HG02970 (cell line): ENCODE data around the gene AP5B1.

Experiments
- ATAC-seq: cut with Tn5 transposase; IDR thresholded peaks from one replicate; pipeline ENCODE4 v1.9.1; 2021; ENCODE audit warnings: mild to moderate bottlenecking, moderate library complexity, moderate number of reproducible peaks; ENCODE audit not compliant: unreplicated experiment, low FRiP score

The AP5B1 gene

GRCh38 chr11:65780770-65781151 is at the start of gene AP5B1:
Gene AP5B1 (minus strand): TSS chr11:65780976. CDS start chr11:65780591, 385 bp downstream.
- peak; percentile 56 for ATAC-seq

DNA sequence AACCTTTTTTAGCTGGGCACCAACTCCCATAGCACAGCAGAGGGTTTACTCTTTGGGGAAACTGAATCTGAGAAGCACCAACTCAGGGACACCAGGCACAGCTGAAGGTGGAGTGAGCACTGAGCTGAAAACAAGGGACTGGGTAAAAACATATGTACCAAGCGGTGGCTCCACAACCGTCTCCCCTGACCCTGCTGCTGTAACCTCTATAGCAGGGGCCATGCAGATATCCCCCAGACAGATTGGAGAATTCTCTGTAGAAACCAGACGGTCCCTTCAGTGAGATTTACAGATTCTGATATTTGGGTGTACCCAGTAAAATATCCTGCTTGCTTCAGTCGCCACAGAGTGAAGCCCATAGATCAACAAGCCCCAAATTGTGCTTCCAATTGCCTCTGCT is 48.7 kb upstream of the AP5B1 start:
- no peak for ATAC-seq

DNA sequence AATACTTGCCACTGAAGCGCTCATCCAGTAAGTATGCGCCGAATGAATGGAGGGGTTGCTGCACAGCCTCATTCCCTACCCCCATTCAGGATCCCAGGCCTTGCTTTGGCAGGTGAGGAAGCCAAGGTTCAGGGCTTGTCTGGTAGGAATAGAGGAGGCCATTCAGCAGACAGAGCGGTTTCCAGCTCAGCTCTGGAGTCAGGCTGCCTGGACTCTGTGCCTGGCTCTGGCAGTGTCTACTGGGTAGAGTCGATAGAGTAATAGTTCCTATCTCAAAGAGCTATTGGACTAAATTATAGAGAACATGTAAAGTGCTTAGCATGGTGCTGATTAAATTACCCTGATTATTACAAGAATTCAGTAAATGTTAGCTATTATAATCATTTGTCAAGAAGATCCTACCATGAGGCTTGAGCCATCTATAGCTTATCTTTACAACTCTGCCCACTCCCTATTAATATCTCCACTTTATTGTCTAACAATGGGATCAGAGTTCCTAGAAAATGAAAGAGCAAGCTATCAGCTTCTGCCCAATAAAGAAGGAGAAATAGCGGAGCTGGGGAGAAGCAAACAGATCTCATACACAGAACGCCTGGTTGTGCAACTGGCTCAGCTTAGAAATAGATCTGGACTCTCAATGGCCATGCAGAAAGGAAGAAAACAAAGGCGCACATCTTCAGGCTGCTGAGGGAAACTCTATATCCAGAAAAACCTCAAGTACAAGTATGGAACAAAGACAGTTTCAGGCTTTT is 46.4 kb upstream of the AP5B1 start:
- ATAC-seq: no peak

DNA sequence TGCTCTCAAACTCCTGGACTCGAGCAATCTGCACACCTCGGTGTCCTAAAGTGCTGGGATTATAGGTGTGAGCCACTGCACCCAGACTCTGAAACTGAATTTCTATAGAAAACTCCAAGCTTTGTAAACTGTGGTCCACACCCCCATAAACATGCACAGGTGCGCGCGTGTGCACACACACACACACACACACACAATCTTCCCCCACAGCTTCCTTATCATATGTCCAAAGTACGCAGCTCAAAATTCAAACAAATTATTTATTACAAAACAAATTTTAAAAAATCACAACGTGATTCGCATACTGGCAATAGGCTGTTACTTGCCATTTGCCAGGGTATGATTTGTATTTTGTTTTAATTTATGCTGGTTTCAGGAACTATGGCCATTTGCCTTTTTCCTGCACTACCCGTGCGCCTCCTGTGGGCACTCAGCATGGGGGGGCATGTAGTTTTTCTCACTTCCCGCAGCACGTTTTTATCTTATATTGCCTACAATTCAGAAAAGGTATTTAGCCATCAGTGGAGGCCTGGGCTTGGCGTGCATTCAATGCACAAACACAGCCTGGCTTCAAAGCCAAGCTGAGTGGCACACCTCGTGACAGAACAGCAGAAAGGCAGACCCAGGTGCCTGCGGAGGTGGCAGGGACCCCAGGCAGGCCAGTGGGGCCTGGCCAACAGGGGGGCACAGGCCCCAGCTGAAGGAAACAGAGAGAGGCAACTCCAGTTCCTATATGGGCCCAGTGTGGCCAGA is 42.2 kb upstream of the AP5B1 start:
- ATAC-seq: no peak

GRCh38 chr11:65821107-65821506 is 40.3 kb upstream of the AP5B1 start:
- ATAC-seq: no peak

DNA sequence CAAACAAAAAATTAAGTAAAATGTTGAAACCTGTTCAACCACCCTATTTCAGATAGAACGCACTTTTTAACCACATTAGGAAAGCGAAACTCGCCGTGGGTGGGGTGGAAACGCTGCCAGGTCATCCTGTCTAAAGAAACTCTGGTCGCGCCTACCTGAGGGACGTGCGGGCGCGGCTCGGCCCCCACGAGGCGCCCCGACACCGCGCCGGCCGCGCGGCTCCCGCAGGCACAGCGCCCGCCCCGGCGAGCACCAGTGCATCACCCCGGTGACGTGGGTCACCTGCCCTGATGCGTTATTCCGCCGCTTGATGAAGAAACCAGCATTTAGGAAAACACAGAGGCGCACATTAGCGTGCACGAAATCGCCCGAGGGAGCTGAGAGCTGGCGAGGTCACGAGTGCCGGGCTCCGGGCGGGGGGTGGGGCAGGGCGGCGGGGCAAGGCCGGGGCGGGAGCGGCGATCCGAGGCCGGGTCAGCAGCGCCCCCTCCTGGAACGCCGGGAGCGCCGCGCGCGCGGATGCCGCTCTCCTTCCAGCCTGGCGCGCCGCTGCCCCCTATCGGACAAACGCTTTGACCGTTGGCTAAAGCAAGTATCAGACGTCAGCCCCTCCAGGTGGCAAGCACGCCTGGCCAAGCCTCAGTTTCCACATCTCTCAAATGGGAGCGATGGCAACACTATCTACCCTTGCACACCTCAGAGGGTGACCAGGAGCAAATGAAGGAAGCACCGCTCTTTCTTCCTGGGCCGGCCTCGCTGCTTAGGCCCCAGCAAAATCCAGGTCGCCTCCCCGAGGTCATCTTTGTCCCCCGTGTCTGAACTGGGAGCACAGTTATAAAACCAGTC is 37.3 kb upstream of the AP5B1 start:
- ATAC-seq: peak; percentile 76

GRCh38 chr11:65817312-65817834 is 36.6 kb upstream of the AP5B1 start:
- no peak for ATAC-seq

DNA sequence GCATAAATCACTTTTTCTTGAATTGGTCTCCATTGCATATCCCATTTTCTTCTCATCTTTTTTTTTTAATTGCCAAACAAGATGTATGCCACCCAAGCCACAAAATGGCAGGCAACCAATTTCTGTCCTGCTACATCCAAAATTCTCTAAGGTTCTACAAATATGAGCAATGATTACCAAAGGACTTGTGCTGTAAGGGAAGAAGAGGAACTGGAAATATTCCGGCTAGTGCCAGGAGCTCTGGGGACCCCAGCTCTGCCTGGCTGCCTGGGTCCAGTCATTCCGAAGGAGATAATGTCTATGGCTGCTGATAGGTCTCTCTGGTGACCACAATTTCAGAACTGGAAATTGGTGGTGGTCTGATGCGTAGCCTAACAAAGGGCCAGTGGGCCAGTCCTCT is 35.9 kb upstream of the AP5B1 start:
- no peak for ATAC-seq

DNA sequence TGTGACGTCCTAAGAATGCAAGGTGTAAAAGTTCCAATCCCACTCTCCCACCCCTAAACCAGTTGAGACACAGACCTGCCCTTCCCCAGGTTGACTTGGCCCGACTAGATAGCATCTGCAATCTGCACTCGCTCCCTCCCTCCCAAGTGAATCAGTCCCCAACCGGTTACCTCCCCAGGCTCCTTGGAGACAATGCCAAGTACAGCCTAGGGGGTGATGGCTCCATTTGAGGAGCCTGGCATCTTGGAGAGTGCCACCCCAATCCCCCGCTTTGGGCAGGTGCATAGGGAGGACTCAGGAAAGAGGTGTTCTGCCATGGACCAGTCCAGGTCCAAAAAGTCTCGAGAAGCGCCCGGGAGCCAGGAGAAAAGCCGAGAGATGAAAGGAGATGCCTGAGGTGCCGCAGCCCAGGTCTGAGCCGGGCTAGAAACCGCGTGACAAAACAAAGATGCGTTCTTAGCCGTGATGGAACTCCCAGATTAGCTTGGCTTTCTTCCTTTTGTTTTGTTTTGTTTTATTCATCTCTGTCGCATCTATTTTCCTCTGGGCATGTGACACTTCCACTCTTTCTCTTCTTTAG is 34.3 kb upstream of the AP5B1 start:
- no peak for ATAC-seq

- ATAC-seq: no peak
These were observed 33.6 kb upstream of the AP5B1 start for GRCh38 chr11:65814131-65814985.

DNA sequence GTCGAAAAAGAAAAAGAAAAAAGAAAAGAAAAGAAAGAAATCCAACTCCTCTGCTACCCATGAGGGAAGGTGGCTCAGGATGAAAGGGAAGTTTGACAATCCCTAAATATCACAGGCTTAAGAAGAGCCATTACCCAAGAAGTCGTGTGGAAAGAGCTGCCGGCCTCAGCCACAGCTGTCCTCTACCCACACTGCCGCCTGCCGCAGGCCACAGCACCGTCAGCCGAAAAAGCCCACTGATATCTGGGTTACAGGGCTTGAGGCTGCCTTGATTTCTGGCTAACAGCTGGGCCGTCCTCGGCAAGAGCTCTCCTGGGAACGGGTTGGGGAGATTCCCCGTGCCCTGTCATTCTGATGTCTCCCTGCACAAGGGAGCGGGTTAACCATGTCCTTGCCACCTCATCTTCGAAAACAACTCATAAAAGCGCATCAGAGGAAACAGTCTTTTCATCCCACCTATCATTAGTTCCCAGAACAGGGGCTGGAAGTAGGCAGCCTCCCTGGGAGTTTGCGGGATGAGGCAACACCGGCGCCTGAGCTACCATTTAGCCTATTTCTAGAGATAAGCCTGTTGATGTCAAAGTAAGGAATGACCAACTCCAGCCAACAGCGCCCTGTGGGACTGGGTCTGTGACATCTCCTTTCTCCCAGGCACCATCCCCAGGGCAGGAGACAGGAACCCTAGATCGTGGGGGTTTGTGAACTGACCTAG is 31.1 kb upstream of the AP5B1 start:
- no peak for ATAC-seq

GRCh38 chr11:65810046-65810868 is 29.5 kb upstream of the AP5B1 start:
- ATAC-seq: no peak

DNA sequence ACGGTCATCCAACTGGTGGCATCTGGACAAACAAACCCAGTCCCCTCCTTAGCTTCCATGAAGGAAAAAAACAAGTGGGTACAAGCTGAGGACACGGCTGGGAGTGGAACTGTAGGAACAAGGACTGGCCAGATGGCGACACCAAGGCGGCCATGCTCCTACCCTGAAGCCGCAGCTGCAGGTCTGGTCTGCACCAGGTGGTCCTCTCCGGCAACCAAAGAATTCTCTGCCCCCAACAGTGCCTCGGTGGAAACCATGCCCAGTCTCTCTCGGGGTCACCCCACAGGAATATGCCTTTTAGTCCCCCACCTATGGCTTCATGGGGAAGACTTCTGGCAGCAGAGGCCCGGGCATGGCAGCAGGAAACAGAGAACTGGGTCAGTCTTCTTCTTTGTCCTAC is 28.7 kb upstream of the AP5B1 start:
- no peak for ATAC-seq

GRCh38 chr11:65808744-65809341 is 28.1 kb upstream of the AP5B1 start:
- no peak for ATAC-seq

DNA sequence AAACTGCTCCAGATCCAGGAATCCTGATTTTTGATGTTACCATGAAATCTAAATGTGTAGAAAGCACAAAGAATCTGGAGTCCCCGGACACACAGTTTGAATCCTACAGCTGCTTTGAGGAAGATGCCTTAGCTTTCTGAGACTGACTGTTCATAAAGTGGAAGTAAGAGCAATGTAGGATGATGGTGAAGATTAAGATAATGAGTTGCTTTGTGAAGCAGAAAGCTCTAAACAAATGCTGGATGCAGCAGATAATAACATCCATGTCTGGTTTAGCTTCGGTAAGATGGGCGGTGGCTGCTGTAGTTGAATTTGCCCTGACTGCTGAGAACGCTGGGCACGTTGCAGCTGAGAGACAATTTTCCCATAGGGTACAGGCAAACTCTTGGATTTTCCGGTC is 26.2 kb upstream of the AP5B1 start:
- ATAC-seq: no peak

DNA sequence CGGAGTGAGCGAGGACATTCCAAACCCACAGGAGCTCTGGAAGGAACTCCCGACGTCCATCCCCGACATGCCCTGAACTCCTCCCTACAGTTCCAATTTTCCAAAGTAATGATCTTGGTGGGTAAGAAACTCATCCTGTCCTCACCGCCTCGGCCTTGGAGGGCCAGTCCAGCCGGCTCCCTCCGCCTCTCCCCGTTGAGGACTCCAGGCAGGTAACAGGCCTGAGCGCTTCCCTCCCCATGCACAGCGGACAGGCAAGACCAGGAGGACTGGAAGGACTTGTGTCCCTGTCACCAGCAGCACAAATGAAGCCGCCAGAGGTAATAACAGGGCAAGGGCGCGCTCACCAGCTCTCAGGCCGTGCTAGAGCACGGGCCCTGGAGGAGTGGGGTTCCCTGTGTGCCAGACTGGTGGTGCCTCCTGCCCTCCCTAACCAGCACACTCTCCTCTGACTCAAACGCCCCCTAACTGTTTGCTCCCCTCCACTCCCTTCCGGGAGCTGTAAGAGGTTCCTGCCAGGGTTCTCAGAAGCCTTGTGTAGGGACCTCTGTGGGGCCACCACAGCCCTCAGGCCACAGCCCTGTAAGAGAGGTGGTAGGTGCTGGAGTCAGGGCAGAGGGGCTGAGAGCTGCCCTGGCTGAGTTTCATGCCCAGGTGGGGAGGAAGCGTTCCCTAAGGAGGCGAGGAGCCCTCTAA is 23.2 kb upstream of the AP5B1 start:
- ATAC-seq: no peak

DNA sequence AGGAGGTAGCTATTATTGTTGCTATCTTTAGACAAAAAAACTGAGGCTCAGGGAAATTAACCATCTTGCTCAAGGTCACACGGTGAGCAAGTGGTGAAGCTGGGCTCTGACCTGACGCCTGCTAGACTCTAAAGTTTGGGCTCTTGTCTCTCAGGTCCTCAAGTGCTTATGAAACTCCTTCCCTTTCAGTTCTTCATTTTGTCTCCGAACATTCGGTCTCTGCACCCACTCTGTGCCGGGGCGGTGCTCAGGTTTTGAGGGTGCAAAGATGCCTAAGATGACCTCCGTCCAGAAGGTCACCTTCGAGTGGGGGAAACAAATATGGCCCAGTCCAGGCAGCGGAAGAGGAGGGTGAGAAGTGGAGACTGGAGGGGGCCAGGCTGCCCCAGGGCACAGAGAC is 22.1 kb upstream of the AP5B1 start:
- no peak for ATAC-seq
